PC-9 (cell line): ENCODE measurements around the gene TLCD3A.

Source experiments
- EZH2 ChIP-seq: fragments of 200-600 bp; sonication (generic); IDR thresholded peaks from 2 replicates; pipeline ENCODE4 v1.8.0; 2017; ENCODE audit warnings: antibody characterized with exemption, low read depth
- TF ChIP-seq, protein P1 (sequence below): fragments of 200-600 bp; sonication (generic); conservative IDR thresholded peaks from 2 replicates; pipeline ENCODE4 v1.6.1; 2017; ENCODE audit warnings: mixed run types, antibody characterized with exemption, mild to moderate bottlenecking, moderate library complexity

DNA sequence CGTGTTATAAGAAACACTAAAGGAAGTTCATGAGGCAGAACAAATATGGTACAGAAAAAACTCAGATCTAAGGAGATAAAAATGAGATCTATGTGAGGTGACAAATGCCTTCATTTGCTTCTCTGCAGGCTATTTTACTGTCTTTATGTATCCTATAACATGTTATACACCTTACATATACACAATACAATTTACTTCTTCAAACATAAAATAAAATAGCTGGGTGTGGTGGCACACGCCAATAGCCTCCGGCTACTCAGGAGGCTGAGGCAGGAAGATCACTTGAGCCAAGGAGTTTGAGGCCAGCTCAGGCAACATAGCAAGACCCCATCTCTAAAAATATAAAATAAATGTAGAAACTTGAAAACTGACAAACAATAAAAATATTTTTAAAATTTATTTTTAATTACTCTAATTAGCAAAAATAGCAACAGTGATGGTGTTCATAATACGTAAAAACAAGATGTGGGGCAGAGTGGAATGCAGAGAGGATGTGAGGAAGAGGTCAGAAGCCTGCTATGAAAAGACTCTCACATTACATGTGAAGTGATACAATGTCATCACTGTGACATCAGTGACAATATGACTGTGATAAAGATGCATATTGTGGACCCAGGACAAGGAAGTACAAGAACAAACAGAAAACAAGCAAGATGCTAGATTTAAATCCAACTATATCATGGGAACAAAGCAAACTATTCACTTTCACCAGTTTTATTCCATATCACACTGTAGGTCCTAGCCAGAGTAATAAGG, 48.7 kb upstream of the TLCD3A start:
- TF ChIP-seq, protein P1, sequence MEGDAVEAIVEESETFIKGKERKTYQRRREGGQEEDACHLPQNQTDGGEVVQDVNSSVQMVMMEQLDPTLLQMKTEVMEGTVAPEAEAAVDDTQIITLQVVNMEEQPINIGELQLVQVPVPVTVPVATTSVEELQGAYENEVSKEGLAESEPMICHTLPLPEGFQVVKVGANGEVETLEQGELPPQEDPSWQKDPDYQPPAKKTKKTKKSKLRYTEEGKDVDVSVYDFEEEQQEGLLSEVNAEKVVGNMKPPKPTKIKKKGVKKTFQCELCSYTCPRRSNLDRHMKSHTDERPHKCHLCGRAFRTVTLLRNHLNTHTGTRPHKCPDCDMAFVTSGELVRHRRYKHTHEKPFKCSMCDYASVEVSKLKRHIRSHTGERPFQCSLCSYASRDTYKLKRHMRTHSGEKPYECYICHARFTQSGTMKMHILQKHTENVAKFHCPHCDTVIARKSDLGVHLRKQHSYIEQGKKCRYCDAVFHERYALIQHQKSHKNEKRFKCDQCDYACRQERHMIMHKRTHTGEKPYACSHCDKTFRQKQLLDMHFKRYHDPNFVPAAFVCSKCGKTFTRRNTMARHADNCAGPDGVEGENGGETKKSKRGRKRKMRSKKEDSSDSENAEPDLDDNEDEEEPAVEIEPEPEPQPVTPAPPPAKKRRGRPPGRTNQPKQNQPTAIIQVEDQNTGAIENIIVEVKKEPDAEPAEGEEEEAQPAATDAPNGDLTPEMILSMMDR: no peak
- no peak for TF ChIP-seq EZH2
